IMR-90 (cell line): ENCODE data around the gene SLC51A. TPM values are rescaled to one million over a fixed set of nuclear protein-coding genes. Genes with fewer than 3 reads are reported as not detected.

Source experiments
- microRNA-seq, 2 experiments: library from miRNA; stranded (forward) in 1 of 2; unstranded in 1 of 2; fragments of 10-50 nt in 1 of 2; fragments of <30 nt in 1 of 2; gene quantifications in 1 of 2; microRNA quantifications in 1 of 2; one replicate each; pipeline versions ENCODE3 to v1.1.0; 2013 to 2020; ENCODE audit not compliant: insufficient read depth in 1 of 2, insufficient read length in 1 of 2, unreplicated experiment in 1 of 2
- polyA plus RNA-seq, 3 experiments: library from polyadenylated mRNA; depleted of rRNA; stranded (reverse); fragments of >200 nt; gene quantifications; 2 replicates each; pipeline ENCODE4 v1.2.3, GENCODE V29; 2012; ENCODE audit warnings: low replicate concordance in 1 of 3
- small RNA-seq, 5 experiments: library from RNA; depleted of rRNA; stranded (forward); fragments of <200 nt; gene quantifications; one replicate each; pipeline ENCODE3, GENCODE V24; 2012
- total RNA-seq: library from RNA; depleted of rRNA; stranded (reverse); fragments of >200 nt; gene quantifications from 2 replicates; pipeline ENCODE4 v1.2.3, GENCODE V29; 2012; rRNA removed

The SLC51A gene
- total and polyA plus RNA-seq, 2 of the 4 experiments (the other 2 are of a cell fraction) = not detected

Small RNA genes within 50 kb of the gene (microRNA-seq; reads per million reads assigned to microRNA genes)
- gene RF00019 (ENCODE audit: insufficient read depth, insufficient read length) = not detected

Small RNA genes within 50 kb of the gene (small RNA-seq; reads per million reads assigned to genes)
- 0 reads per million in 5 experiments for gene RF00019

Other genes with a start within 250 kb of the SLC51A start
- 156 and 207 TPM in 2 replicates for gene TFRC, start 134.4 kb upstream of the SLC51A start, total RNA-seq
- 57.1 and 78.6 TPM in 2 replicates for gene TFRC, start 134.4 kb upstream of the SLC51A start, polyA plus RNA-seq (2012; rRNA removed)
- gene ZDHHC19, start 5.1 kb upstream of the SLC51A start, total RNA-seq = not detected in 2 replicates
- gene ZDHHC19, start 5.1 kb upstream of the SLC51A start, polyA plus RNA-seq (2012; rRNA removed) = 0.09 TPM in 1 of 2 replicates, not detected in the other
- 124 and 127 TPM in 2 replicates for gene PCYT1A, start 71.2 kb downstream of the SLC51A start, total RNA-seq
- 56.5 and 62.8 TPM in 2 replicates for gene PCYT1A, start 71.2 kb downstream of the SLC51A start, polyA plus RNA-seq (2012; rRNA removed)
- 2.2 and 4.2 TPM in 2 replicates for gene DYNLT2B, start 101.7 kb downstream of the SLC51A start, total RNA-seq
- gene DYNLT2B, start 101.7 kb downstream of the SLC51A start, polyA plus RNA-seq (2012; rRNA removed) = 6.0 and 8.3 TPM in 2 replicates
- gene TM4SF19, start 121.9 kb downstream of the SLC51A start, total RNA-seq = not detected in 2 replicates
- gene TM4SF19, start 121.9 kb downstream of the SLC51A start, polyA plus RNA-seq (2012; rRNA removed) = not detected in 2 replicates
- gene UBXN7, start 215.9 kb downstream of the SLC51A start, total RNA-seq = 16.1 and 18.9 TPM in 2 replicates
- 8.3 and 8.6 TPM in 2 replicates for gene UBXN7, start 215.9 kb downstream of the SLC51A start, polyA plus RNA-seq (2012; rRNA removed)